Measurements from ENCODE around the gene STK4.

Gene STK4

GRCh38 chr20:44966030-44966961 lies at the start of gene STK4:
STK4 (plus strand) TSS chr20:44966512; CDS start chr20:44966569, 57 bp downstream.
- DNase-seq (ENCODE audit: low read depth in 2 of 2): peak; percentile 75 to 78

GRCh38 chr20:44916586-44916985 lies 49.7 kb upstream of the STK4 start:
- DNase-seq (ENCODE audit: low read depth in 2 of 2): no peak

- DNase-seq (ENCODE audit: low read depth in 2 of 2): no peak
These were observed 48.9 kb upstream of the STK4 start for GRCh38 chr20:44917399-44917798.

GRCh38 chr20:44918342-44918741 lies 48.0 kb upstream of the STK4 start:
- DNase-seq (ENCODE audit: low read depth in 2 of 2): no peak

GRCh38 chr20:44918761-44919160 lies 47.6 kb upstream of the STK4 start:
- no peak for DNase-seq (ENCODE audit: low read depth in 2 of 2)

GRCh38 chr20:44921447-44921846 lies 44.9 kb upstream of the STK4 start:
- no peak for DNase-seq (ENCODE audit: low read depth in 2 of 2)

- no peak for DNase-seq (ENCODE audit: low read depth in 2 of 2)
These were observed 41.8 kb upstream of the STK4 start for GRCh38 chr20:44924541-44924940.

- DNase-seq (ENCODE audit: low read depth in 2 of 2): no peak
These were observed 37.7 kb upstream of the STK4 start for GRCh38 chr20:44928595-44928994.

- DNase-seq (ENCODE audit: low read depth in 2 of 2): no peak
These were observed 35.7 kb upstream of the STK4 start for GRCh38 chr20:44930517-44931168.

GRCh38 chr20:44931911-44932310 lies 34.4 kb upstream of the STK4 start:
- no peak for DNase-seq (ENCODE audit: low read depth in 2 of 2)

GRCh38 chr20:44932916-44933315 lies 33.4 kb upstream of the STK4 start:
- DNase-seq (ENCODE audit: low read depth in 2 of 2): no peak

- no peak for DNase-seq (ENCODE audit: low read depth in 2 of 2)
These were observed 29.8 kb upstream of the STK4 start for GRCh38 chr20:44936510-44936909.

GRCh38 chr20:44938637-44939036 lies 27.7 kb upstream of the STK4 start:
- DNase-seq (ENCODE audit: low read depth in 2 of 2): no peak

- no peak for DNase-seq (ENCODE audit: low read depth in 2 of 2)
These were observed 25.1 kb upstream of the STK4 start for GRCh38 chr20:44941120-44941691.

- no peak for DNase-seq (ENCODE audit: low read depth in 2 of 2)
These were observed 23.9 kb upstream of the STK4 start for GRCh38 chr20:44942264-44942973.

GRCh38 chr20:44943828-44944227 lies 22.5 kb upstream of the STK4 start:
- DNase-seq (ENCODE audit: low read depth in 2 of 2): no peak

GRCh38 chr20:44945261-44945660 lies 21.1 kb upstream of the STK4 start:
- DNase-seq (ENCODE audit: low read depth in 2 of 2): no peak

GRCh38 chr20:44946271-44946852 lies 19.9 kb upstream of the STK4 start:
- no peak for DNase-seq (ENCODE audit: low read depth in 2 of 2)

GRCh38 chr20:44948107-44948506 lies 18.2 kb upstream of the STK4 start:
- no peak for DNase-seq (ENCODE audit: low read depth in 2 of 2)

GRCh38 chr20:44948513-44948912 lies 17.8 kb upstream of the STK4 start:
- DNase-seq (ENCODE audit: low read depth in 2 of 2): no peak

- no peak for DNase-seq (ENCODE audit: low read depth in 2 of 2)
These were observed 15.9 kb upstream of the STK4 start for GRCh38 chr20:44950368-44950767.

- DNase-seq (ENCODE audit: low read depth in 2 of 2): no peak
These were observed 13.6 kb upstream of the STK4 start for GRCh38 chr20:44952731-44953130.

All from fibroblast of skin of left quadriceps (primary cell).